GM12872 (cell line): ENCODE measurements around the gene CFAP20DC.
A peak's percentile ranks its signal among the peaks of the same experiment; 100 is the strongest.

ENCODE experiments used
- TF ChIP-seq, protein P1 (sequence below): IDR thresholded peaks from 3 replicates; pipeline ENCODE4 v1.5.1; 2011; ENCODE audit warnings: low read depth, mild to moderate bottlenecking, low read length, moderate library complexity; ENCODE audit not compliant: insufficient read depth

Gene CFAP20DC

DNA sequence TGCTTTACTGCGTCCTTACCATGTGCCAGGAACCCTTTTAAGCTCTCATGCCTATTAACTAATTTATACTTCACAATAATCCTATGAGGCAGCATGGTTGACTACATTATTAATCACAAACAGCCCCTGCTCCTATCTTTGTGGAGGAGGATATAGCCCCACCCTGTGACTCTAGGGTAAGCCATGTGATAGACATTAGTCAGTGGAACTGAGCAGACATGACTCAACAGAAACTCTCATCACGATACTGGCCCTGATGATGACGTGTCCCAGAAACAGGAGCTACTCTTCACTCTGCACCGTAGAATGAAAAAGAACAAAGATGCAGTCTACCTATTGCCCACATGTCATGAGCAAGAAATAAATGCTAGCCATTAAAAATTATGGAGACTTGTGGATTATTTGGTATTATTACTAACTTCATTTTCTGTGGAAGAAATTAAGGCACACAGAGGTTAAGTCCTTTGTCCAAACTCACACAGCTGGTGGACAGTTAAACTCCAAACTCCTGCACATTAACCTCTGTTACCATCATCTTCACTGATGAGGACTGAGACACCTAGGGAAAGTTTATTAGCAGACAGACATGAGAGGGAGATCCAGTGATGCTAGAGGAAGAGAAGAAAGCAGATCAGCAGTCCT is 51.2 kb downstream of the CFAP20DC start:
- TF ChIP-seq, protein P1, sequence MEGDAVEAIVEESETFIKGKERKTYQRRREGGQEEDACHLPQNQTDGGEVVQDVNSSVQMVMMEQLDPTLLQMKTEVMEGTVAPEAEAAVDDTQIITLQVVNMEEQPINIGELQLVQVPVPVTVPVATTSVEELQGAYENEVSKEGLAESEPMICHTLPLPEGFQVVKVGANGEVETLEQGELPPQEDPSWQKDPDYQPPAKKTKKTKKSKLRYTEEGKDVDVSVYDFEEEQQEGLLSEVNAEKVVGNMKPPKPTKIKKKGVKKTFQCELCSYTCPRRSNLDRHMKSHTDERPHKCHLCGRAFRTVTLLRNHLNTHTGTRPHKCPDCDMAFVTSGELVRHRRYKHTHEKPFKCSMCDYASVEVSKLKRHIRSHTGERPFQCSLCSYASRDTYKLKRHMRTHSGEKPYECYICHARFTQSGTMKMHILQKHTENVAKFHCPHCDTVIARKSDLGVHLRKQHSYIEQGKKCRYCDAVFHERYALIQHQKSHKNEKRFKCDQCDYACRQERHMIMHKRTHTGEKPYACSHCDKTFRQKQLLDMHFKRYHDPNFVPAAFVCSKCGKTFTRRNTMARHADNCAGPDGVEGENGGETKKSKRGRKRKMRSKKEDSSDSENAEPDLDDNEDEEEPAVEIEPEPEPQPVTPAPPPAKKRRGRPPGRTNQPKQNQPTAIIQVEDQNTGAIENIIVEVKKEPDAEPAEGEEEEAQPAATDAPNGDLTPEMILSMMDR, result no peak

DNA sequence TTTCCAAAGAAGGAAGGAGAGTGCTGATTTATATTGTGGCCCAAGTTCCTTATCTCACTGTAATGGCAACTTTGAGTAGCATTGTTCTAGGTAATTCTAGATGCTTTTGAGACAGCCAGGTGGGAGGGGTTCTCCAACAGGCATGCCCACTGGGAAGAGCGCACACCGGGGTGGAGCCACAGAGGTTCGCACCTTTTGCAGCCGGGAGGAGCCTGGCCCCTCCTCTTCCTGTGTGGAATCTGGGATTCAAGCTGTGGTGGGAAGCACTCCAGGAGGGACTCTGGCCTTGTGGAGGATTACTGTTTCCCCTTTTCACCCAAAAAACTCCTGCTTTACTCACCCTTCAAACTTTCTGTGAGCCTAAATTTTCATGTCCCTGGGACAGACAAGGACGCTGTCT is 53.1 kb downstream of the CFAP20DC start:
- TF ChIP-seq, protein P1, result no peak

DNA sequence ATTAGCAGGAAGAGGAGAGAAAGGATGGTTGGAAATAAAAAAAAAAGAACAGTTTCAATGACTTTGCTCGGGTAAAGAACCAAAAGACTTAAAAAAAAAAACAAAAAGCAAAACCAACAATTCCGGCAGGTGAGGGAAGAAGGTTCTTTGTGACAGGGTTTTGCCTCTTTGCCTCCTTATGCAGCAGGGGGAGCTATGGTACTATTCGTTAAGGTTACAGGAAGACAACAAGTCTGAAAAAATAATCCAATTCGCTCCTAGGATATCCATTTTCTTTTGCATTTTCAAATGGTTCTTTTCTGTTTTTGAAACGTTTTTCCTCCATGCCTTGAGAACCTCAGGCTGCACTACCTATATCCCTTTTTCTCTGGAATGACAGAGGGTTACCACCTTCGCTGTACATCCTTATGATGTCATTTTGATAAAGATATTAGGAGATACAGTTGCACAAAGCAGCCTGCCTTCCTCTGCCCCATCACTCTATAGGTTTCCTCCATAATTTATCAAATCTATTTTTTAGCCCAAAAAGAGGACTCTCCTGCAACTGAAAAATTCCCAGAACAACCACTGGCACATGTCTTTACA is 55.0 kb downstream of the CFAP20DC start:
- TF ChIP-seq, protein P1, result peak; percentile 82

- TF ChIP-seq, protein P1, result no peak
Measured at GRCh38 chr3:58993547-58993946, 56.3 kb downstream of the CFAP20DC start.

- TF ChIP-seq, protein P1, result no peak
Measured at GRCh38 chr3:58991623-58992022, 58.2 kb downstream of the CFAP20DC start.

DNA sequence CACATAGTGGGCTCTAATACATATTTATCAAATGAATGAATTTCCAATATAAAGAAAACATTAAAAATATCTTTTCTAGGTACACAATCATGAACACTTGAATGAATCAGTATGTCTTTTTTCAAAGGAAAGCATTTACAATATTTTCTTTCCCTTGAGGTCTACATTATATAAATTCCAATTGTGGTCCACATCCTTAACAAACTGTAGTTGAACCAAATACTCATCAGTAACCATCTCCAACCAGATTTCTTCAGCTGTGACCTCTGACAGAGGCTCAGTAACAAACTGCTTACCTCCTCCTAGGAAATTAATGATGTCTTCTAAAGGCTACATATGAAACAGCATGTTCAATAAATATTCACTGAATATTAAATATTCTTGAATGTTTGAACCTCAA is 58.8 kb downstream of the CFAP20DC start:
- TF ChIP-seq, protein P1, result no peak

- TF ChIP-seq, protein P1, result no peak
Measured at GRCh38 chr3:58989955-58990354, 59.9 kb downstream of the CFAP20DC start.
